Transverse colon (tissue), 3 donors: ENCODE data around the gene SSRP1.

Source experiments
- CTCF ChIP-seq, 5 experiments: fragments of 200-600 bp in 3 of 5; fragments of 450-650 bp in 2 of 5; sonication (generic) in 3 of 5; IDR thresholded peaks; 1 replicate in 2 of 5; 2 replicates in 3 of 5; pipeline ENCODE4 v1.5.1; 2016 to 2017; ENCODE audit warnings: antibody characterized with exemption in 5 of 5, inconsistent platforms in 3 of 5, mild to moderate bottlenecking in 2 of 5, moderate library complexity in 1 of 5
- POLR2A ChIP-seq: fragments of 450-650 bp; IDR thresholded peaks from one replicate; pipeline ENCODE4 v1.6.1; 2016; ENCODE audit warnings: antibody characterized with exemption, mild to moderate bottlenecking, moderate library complexity

GRCh38 chr11:57308426-57309060 is 27.1 kb downstream of the SSRP1 start:
- TF ChIP-seq CTCF (IDR thresholded peaks at IDR 0.05) (no peak), POLR2A (no peak)
